Uterus (tissue), 2 donors: ENCODE data around the gene DCANP1.

Experiments used
- POLR2A ChIP-seq, 2 donors: fragments of 450-650 bp; IDR thresholded peaks; one replicate each; pipeline ENCODE4 v1.6.1; 2016; ENCODE audit warnings: antibody characterized with exemption in 2 of 2, mild to moderate bottlenecking in 1 of 2, moderate library complexity in 1 of 2
- TF ChIP-seq, protein P1 (sequence below), 4 experiments: fragments of 200-600 bp in 2 of 4; fragments of 450-650 bp in 2 of 4; sonication (generic) in 2 of 4; IDR thresholded peaks; one replicate each; pipeline ENCODE4 v1.5.1; 2016 to 2019; ENCODE audit warnings: antibody characterized with exemption in 4 of 4, mild to moderate bottlenecking in 2 of 4, moderate library complexity in 1 of 4

DNA sequence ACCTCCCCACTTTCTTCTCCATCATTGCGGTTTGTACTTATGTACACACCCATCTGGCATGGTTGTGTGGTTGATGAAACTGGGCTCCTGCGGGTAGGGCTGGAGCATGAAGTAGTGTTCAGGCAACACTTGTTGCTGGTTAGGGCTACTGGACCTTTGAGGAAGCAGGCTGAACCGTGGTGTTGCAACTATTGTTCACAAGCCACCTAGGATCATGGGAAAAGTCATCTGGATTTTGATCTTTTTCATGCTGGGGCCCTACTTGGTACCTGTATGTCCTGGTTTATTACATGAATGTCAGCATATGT lies 45.1 kb upstream of the DCANP1 start:
- TF ChIP-seq, protein P1, sequence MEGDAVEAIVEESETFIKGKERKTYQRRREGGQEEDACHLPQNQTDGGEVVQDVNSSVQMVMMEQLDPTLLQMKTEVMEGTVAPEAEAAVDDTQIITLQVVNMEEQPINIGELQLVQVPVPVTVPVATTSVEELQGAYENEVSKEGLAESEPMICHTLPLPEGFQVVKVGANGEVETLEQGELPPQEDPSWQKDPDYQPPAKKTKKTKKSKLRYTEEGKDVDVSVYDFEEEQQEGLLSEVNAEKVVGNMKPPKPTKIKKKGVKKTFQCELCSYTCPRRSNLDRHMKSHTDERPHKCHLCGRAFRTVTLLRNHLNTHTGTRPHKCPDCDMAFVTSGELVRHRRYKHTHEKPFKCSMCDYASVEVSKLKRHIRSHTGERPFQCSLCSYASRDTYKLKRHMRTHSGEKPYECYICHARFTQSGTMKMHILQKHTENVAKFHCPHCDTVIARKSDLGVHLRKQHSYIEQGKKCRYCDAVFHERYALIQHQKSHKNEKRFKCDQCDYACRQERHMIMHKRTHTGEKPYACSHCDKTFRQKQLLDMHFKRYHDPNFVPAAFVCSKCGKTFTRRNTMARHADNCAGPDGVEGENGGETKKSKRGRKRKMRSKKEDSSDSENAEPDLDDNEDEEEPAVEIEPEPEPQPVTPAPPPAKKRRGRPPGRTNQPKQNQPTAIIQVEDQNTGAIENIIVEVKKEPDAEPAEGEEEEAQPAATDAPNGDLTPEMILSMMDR (IDR thresholded peaks at IDR 0.05): no peak
- no peak for TF ChIP-seq POLR2A (IDR thresholded peaks at IDR 0.05)
